HFFc6 (cell line): ENCODE measurements around the gene KIF18B. TPM values are rescaled to one million over a fixed set of nuclear protein-coding genes. Genes with fewer than 3 reads are reported as not detected.

Source experiments
- DNase-seq: peaks from one replicate; pipeline ENCODE4 v3.0.0-alpha.2; 2018
- H3K27ac Mint-ChIP-seq: 2 replicates; pipeline ENCODE4 v1.8.0; 2020; ENCODE audit warnings: mild to moderate bottlenecking, mixed read lengths
- H3K27me3 Mint-ChIP-seq: 2 replicates; pipeline ENCODE4 v1.8.0; 2021; ENCODE audit warnings: mild to moderate bottlenecking, moderate library complexity, mixed read lengths; ENCODE audit not compliant: insufficient read depth
- H3K36me3 Mint-ChIP-seq: 2 replicates; pipeline ENCODE4 v1.8.0; 2021; ENCODE audit warnings: low read depth, mixed read lengths
- H3K4me1 Mint-ChIP-seq: 2 replicates; pipeline ENCODE4 v1.8.0; 2020; ENCODE audit warnings: low read depth, mixed read lengths
- H3K4me3 Mint-ChIP-seq: 2 replicates; pipeline ENCODE4 v1.8.0; 2020; ENCODE audit warnings: mild to moderate bottlenecking, moderate library complexity, mixed read lengths
- H3K9me3 Mint-ChIP-seq: 2 replicates; pipeline ENCODE4 v1.8.0; 2020; ENCODE audit warnings: mild to moderate bottlenecking, mixed read lengths
- total RNA-seq, 6 experiments: library from RNA; stranded (reverse); fragmentation: NEBNext Ultra II Directional; extraction: Animal tissue kit (Norgen Biotek cat#: 25700); gene quantifications; 2 replicates in 1 of 6; 3 replicates in 5 of 6; pipeline ENCODE4 v1.2.3, GENCODE V29; 2021
- TF ChIP-seq, protein P1 (sequence below): fragments of 200-600 bp; sonication (generic); IDR thresholded peaks from 2 replicates; pipeline ENCODE4 v1.5.0; 2021; ENCODE audit warnings: antibody characterized with exemption, mild to moderate bottlenecking

The KIF18B gene
- total RNA-seq, 6 experiments from 2014 or later = 11.4 to 25.6 (median 24.1) TPM

DNA sequence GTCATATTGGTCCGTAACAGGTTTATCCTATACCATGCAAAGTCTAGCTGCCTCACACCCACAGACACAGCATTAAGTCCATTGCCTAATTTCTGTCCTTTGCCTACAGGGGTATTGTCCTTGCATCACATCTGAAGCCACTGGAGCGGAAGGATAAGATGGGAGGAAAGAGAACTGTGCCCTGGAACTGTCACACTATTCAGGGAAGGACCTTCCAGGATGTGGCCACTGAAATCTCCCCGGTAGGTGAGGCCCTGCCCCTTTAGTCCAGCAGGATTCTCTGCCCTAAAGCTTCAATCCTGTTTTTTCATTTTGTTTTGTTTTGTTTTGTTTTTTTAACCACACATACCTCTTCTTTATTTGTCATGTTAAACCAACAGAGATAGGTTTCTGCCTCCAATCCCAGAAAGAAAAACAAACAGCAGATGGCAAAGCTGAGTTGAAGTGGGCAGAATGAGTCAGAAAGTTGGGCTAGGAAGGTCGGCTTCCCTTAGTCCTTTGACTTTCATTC, 46.1 kb downstream of the KIF18B start:
- Mint-ChIP-seq H3K36me3 (peaks cover 6% of the 10 kb centered on the region; the same call in 1 of the 2 replicates), H3K27ac (peak overlapping the region; percentile 100), H3K9me3 (no peaks in the 10 kb centered on the region), H3K4me1 (peaks cover 55% of the 10 kb centered on the region), H3K4me3 (peak overlapping the region; percentile 55), H3K27me3 (peaks cover 7% of the 10 kb centered on the region)
- DNase-seq = peak; percentile 83
- TF ChIP-seq, protein P1, sequence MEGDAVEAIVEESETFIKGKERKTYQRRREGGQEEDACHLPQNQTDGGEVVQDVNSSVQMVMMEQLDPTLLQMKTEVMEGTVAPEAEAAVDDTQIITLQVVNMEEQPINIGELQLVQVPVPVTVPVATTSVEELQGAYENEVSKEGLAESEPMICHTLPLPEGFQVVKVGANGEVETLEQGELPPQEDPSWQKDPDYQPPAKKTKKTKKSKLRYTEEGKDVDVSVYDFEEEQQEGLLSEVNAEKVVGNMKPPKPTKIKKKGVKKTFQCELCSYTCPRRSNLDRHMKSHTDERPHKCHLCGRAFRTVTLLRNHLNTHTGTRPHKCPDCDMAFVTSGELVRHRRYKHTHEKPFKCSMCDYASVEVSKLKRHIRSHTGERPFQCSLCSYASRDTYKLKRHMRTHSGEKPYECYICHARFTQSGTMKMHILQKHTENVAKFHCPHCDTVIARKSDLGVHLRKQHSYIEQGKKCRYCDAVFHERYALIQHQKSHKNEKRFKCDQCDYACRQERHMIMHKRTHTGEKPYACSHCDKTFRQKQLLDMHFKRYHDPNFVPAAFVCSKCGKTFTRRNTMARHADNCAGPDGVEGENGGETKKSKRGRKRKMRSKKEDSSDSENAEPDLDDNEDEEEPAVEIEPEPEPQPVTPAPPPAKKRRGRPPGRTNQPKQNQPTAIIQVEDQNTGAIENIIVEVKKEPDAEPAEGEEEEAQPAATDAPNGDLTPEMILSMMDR = peak; percentile 60; the same call in 1 of the 2 replicates

DNA sequence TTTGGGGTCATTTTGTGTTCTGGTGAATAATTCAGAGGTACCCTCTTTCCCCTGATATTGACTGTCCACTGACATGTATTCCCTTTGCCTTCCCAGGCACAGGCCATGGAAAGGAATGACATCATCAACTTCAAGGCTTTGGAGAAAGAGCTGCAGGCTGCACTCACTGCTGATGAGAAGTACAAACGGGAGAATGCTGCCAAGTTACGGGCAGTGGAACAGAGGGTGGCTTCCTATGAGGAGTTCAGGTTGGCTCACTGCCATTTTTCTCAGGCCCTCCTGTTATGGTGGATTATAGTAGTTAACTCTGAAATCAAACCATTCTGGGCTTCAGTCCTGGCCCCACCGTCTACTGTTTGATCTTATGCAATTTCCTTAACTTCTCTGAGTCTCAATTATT, 46.7 kb downstream of the KIF18B start:
- TF ChIP-seq, protein P1 = no peak
- Mint-ChIP-seq H3K27ac (peak overlapping the region; percentile 100), H3K4me1 (peaks cover 53% of the 10 kb centered on the region), H3K36me3 (peaks cover 10% of the 10 kb centered on the region; the same call in 1 of the 2 replicates), H3K9me3 (no peaks in the 10 kb centered on the region), H3K27me3 (peaks cover 1% of the 10 kb centered on the region; the same call in 1 of the 2 replicates), H3K4me3 (peak overlapping the region; percentile 89)
- peak; percentile 77 for DNase-seq

DNA sequence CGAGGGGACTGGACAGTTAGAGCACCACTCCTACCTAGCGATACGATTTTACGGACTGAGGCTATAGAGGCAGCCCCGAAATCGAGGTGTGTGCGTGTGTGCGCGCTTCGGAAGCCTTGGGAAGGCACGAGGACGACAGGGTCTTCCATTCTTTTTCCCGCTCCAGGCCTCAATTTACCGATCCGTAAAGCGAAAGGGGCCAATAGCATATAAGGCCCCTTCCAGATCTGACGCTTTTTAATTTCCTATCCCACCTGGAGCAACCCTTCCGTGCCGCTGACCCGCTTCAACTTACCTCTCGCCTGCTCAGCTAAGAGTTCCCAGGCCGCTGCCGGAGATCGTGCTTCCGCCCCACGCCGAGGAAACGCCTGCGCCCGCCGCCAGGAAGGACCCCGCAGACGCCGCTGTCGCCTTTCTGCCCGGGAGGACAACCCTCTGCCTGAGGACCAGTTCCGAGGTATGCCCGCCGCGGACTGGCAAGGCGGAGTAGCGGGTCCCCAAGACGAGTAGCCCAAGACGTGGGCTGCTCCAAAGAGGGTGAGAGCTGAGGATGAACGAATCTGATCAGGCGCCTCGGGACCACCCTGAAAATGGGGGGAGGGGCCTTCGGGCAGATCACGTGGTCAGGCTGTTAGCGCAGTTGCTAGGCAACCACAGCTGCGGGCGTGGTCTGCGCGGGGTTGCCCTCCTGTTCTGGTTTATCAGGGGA, 48.3 kb downstream of the KIF18B start, which contains the start of gene EFTUD2:
Gene EFTUD2, minus strand, starts transcription at position 372 of the 709 bp plus-strand sequence. CDS start 4,924 bp downstream, outside the sequence.
- DNase-seq = peak; percentile 80
- peak within 1 kb of the TSS; percentile 100 for H3K27ac Mint-ChIP-seq
- H3K4me3 Mint-ChIP-seq = peak within 1 kb of the TSS; percentile 89
- H3K36me3 Mint-ChIP-seq = peaks cover 16% of the 10 kb centered on the region; the same call in 1 of the 2 replicates
- TF ChIP-seq, protein P1 = no peak
- H3K9me3 Mint-ChIP-seq = no peaks in the 10 kb centered on the region
- H3K4me1 Mint-ChIP-seq = peaks cover 47% of the 10 kb centered on the region
- H3K27me3 Mint-ChIP-seq = peaks cover 1% of the 10 kb centered on the region; the same call in 1 of the 2 replicates

DNA sequence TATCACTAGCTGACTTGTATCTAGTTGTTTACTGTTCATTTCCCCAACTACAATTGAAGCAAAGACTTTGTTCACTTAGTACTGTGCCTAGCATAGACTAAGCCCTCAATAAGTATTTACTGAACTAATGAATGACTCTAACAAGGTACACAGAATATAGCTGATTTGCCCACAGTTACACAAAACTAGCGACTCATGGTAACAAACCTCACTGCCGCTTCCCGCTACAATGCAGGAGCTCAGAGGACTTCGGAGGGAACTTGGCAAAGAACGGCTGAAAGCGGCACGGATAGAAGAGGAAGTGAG, 48.9 kb downstream of the KIF18B start:
- H3K27me3 Mint-ChIP-seq = peaks cover 1% of the 10 kb centered on the region; the same call in 1 of the 2 replicates
- DNase-seq = peak; percentile 14
- no peaks in the 10 kb centered on the region for H3K9me3 Mint-ChIP-seq
- H3K4me3 Mint-ChIP-seq = peak overlapping the region; percentile 89
- TF ChIP-seq, protein P1 = no peak
- H3K4me1 Mint-ChIP-seq = peaks cover 47% of the 10 kb centered on the region
- H3K36me3 Mint-ChIP-seq = peaks cover 16% of the 10 kb centered on the region; the same call in 1 of the 2 replicates
- H3K27ac Mint-ChIP-seq = peak overlapping the region; percentile 100

DNA sequence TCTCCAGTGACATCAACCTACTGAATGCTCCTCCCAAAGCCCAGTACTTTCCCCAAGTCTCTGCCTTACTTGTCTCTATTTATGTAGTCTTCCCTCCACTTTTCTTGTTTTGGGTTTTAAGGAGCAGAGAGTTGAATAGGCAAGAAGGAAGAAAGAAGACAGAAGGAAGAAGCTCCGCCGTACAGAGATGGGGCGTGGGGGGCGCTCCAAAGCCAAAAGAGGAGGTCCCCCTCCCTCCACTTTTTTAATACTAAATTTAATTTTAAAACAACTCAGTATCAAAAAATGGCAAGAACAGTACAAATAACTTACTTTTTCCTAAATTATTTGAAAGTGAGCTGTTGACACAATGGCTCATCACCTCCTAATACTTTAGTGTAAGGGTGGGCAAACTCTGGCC, 52.9 kb downstream of the KIF18B start:
- Mint-ChIP-seq H3K4me1 (peaks cover 20% of the 10 kb centered on the region), H3K27me3 (peaks cover 1% of the 10 kb centered on the region; the same call in 1 of the 2 replicates), H3K4me3 (no peak overlapping the region), H3K9me3 (no peaks in the 10 kb centered on the region), H3K27ac (no peak overlapping the region), H3K36me3 (peaks cover 16% of the 10 kb centered on the region; the same call in 1 of the 2 replicates)
- DNase-seq = no peak
- TF ChIP-seq, protein P1 = no peak
